ENCODE data around the gene SPAG17. TPM values are rescaled to one million over a fixed set of nuclear protein-coding genes. Genes with fewer than 3 reads are reported as not detected.

The SPAG17 gene
- total RNA-seq, 1 experiment from 2014 or later = 0.36 TPM

- intact Hi-C loops (cut with micrococcal nuclease; ENCODE audit: unreplicated experiment) = no loop called here
Observed at GRCh38 chr1:117930173-117930447, 254.9 kb downstream of the SPAG17 start.

GRCh38 chr1:117929343-117930172 lies 255.5 kb downstream of the SPAG17 start, which contains the start of the genes GDAP2 and WDR3:
Gene GDAP2, minus strand, starts transcription at chr1:117929621. Its CDS starts 9,264 bp downstream, at chr1:117920357.
Gene WDR3, plus strand, starts transcription at chr1:117929739. Its CDS starts 3,581 bp downstream, at chr1:117933320.
- intact Hi-C loops (cut with micrococcal nuclease; ENCODE audit: unreplicated experiment) = no loop called here

More at GRCh38 chr1:117930173-117930447, 254.9 kb downstream of the SPAG17 start:
- CTCF ChIA-PET = no interaction called here
- Histone ChIP-seq H3K36me3 (ENCODE audit: control insufficient read depth, insufficient read depth, low read length) (peaks cover 23% of the 10 kb centered on the region), H3K27ac (ENCODE audit: low read length) (peak overlapping the region; percentile 86), H3K4me1 (ENCODE audit: control insufficient read depth, insufficient read depth, low read length) (peaks cover 10% of the 10 kb centered on the region; the same call in 1 of the 2 replicates), H3K9me3 (ENCODE audit: control insufficient read depth, insufficient read depth, low read depth, low read length) (no peaks in the 10 kb centered on the region), H3K4me3 (ENCODE audit: low read depth in 2 of 2, low read length in 2 of 2) (peak overlapping the region; percentile 86 to 98), H3K27me3 (ENCODE audit: control insufficient read depth, insufficient read depth, low read length) (no peaks in the 10 kb centered on the region)
- ATAC-seq = no peak
- BruUV-seq (replicated peaks) = no TSS peak
- in situ Hi-C loops (cut with HindIII; ENCODE audit: low pct_unique_long_range_greater_than_20kb, low sequenced_read_pairs) = no loop called here
- TF ChIP-seq SIN3A (IDR thresholded peaks at IDR 0.05; ENCODE audit: borderline replicate concordance, insufficient read depth, low read depth, low read length) (no peak), TCF7L2 (IDR thresholded peaks at IDR 0.05; ENCODE audit: low read depth, low read length) (no peak), POLR2AphosphoS5 (IDR thresholded peaks at IDR 0.05; ENCODE audit: low read depth, low read length) (no peak)
- TF ChIP-seq, protein P1, sequence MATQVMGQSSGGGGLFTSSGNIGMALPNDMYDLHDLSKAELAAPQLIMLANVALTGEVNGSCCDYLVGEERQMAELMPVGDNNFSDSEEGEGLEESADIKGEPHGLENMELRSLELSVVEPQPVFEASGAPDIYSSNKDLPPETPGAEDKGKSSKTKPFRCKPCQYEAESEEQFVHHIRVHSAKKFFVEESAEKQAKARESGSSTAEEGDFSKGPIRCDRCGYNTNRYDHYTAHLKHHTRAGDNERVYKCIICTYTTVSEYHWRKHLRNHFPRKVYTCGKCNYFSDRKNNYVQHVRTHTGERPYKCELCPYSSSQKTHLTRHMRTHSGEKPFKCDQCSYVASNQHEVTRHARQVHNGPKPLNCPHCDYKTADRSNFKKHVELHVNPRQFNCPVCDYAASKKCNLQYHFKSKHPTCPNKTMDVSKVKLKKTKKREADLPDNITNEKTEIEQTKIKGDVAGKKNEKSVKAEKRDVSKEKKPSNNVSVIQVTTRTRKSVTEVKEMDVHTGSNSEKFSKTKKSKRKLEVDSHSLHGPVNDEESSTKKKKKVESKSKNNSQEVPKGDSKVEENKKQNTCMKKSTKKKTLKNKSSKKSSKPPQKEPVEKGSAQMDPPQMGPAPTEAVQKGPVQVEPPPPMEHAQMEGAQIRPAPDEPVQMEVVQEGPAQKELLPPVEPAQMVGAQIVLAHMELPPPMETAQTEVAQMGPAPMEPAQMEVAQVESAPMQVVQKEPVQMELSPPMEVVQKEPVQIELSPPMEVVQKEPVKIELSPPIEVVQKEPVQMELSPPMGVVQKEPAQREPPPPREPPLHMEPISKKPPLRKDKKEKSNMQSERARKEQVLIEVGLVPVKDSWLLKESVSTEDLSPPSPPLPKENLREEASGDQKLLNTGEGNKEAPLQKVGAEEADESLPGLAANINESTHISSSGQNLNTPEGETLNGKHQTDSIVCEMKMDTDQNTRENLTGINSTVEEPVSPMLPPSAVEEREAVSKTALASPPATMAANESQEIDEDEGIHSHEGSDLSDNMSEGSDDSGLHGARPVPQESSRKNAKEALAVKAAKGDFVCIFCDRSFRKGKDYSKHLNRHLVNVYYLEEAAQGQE (IDR thresholded peaks at IDR 0.05; ENCODE audit: insufficient read depth in 1 of 2, low read depth in 2 of 2, low read length in 1 of 2) = no peak
- TF ChIP-seq, protein P2, sequence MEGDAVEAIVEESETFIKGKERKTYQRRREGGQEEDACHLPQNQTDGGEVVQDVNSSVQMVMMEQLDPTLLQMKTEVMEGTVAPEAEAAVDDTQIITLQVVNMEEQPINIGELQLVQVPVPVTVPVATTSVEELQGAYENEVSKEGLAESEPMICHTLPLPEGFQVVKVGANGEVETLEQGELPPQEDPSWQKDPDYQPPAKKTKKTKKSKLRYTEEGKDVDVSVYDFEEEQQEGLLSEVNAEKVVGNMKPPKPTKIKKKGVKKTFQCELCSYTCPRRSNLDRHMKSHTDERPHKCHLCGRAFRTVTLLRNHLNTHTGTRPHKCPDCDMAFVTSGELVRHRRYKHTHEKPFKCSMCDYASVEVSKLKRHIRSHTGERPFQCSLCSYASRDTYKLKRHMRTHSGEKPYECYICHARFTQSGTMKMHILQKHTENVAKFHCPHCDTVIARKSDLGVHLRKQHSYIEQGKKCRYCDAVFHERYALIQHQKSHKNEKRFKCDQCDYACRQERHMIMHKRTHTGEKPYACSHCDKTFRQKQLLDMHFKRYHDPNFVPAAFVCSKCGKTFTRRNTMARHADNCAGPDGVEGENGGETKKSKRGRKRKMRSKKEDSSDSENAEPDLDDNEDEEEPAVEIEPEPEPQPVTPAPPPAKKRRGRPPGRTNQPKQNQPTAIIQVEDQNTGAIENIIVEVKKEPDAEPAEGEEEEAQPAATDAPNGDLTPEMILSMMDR (IDR thresholded peaks at IDR 0.05) = no peak
- DNase-seq (ENCODE audit: low read depth, low spot score) = no peak
- POLR2A ChIA-PET = no interaction called here

More at GRCh38 chr1:117929343-117930172, 255.5 kb downstream of the SPAG17 start, which contains the start of the genes GDAP2 and WDR3:
- POLR2A ChIA-PET = no interaction called here
- in situ Hi-C loops (cut with HindIII; ENCODE audit: low pct_unique_long_range_greater_than_20kb, low sequenced_read_pairs) = no loop called here
- no peaks in the 10 kb centered on the region for H3K9me3 ChIP-seq (ENCODE audit: control insufficient read depth, insufficient read depth, low read depth, low read length)
- peak within 1 kb of the TSS; percentile 86 for H3K27ac ChIP-seq (ENCODE audit: low read length)
- TF ChIP-seq, protein P1 (IDR thresholded peaks at IDR 0.05; ENCODE audit: insufficient read depth in 1 of 2, low read depth in 2 of 2, low read length in 1 of 2) = no peak
- TF ChIP-seq TCF7L2 (IDR thresholded peaks at IDR 0.05; ENCODE audit: low read depth, low read length) (0 out of 2 replicates have a peak, but pooled peaks have one; percentile 16), SIN3A (IDR thresholded peaks at IDR 0.05; ENCODE audit: borderline replicate concordance, insufficient read depth, low read depth, low read length) (peak; percentile 45; the same call in 1 of the 2 replicates), POLR2AphosphoS5 (IDR thresholded peaks at IDR 0.05; ENCODE audit: low read depth, low read length) (peak; percentile 51; the same call in 1 of the 2 replicates)
- TF ChIP-seq, protein P2 (IDR thresholded peaks at IDR 0.05) = no peak
- peak within 1 kb of the TSS; percentile 86 to 98 for H3K4me3 ChIP-seq (ENCODE audit: low read depth in 2 of 2, low read length in 2 of 2)
- peaks cover 18% of the 10 kb centered on the region for H3K36me3 ChIP-seq (ENCODE audit: control insufficient read depth, insufficient read depth, low read length)
- DNase-seq (ENCODE audit: low read depth, low spot score) = peak; percentile 68
- ATAC-seq = peak; percentile 99
- CTCF ChIA-PET = no interaction called here
- BruUV-seq (replicated peaks) = no TSS peak
- H3K4me1 ChIP-seq (ENCODE audit: control insufficient read depth, insufficient read depth, low read length) = peaks cover 10% of the 10 kb centered on the region; the same call in 1 of the 2 replicates
- no peaks in the 10 kb centered on the region for H3K27me3 ChIP-seq (ENCODE audit: control insufficient read depth, insufficient read depth, low read length)
